Measurements from ENCODE around the gene LAGE3. TPM values are rescaled to one million over a fixed set of nuclear protein-coding genes. Genes with fewer than 3 reads are reported as not detected.

Gene LAGE3
- total and polyA plus RNA-seq, 2 of the 8 experiments (the other 6 are each of a cell fraction or from before 2014, with no cell fraction given): 44.5 to 102 TPM

DNA sequence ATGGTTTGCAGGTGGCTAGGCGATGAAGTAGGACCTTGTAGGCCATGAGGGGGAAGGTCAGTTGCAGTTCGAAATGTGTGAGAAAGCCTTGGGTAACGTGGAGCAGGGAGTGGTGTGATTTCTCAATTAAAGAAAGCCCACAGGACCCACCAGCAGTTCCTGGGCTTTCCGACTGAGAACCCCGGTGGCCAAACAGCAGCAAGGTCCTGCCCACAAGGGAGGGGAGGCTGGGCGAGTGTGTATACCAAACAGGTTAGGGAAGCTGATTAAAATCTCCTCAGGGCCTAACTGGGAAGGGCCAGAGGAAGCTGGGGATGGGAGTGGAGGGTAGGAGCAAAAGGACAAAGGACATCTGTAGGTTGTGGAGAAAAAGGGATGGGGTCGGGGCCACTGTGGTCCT lies 48.2 kb downstream of the LAGE3 start:
- Histone ChIP-seq H3K4ac (replicated peaks; ENCODE audit: insufficient read length, low read depth, low read length) (no peak overlapping the region), H2BK12ac (ENCODE audit: low read depth, low read length) (no peak overlapping the region), H3K79me2 (ENCODE audit: control insufficient read depth in 1 of 2, insufficient read depth in 2 of 2, low read length in 2 of 2) (peaks cover 3 to 9% of the 10 kb centered on the region in 2 experiments; a peak in 2 of 4 replicates), H2BK120ac (replicated peaks; ENCODE audit: low read depth, low read length) (no peak overlapping the region), H2AFZ (ENCODE audit: low read length) (no peak overlapping the region), H2AK5ac (ENCODE audit: low read depth, low read length) (no peak overlapping the region), H3K23ac (ENCODE audit: insufficient read length) (no peak overlapping the region), H4K20me1 (replicated peaks in 1 of 2; ENCODE audit: control insufficient read depth in 1 of 2, insufficient read depth in 2 of 2, low read length in 2 of 2) (peaks cover 0 to 4% of the 10 kb centered on the region in 2 experiments), H3K4me2 (ENCODE audit: insufficient read depth in 1 of 2, low read depth in 2 of 2, low read length in 2 of 2) (no peak overlapping the region), H2BK20ac (ENCODE audit: low read length) (no peak overlapping the region), H3K18ac (ENCODE audit: extremely low read depth, low read length) (no peak overlapping the region), H2BK15ac (ENCODE audit: low read length) (no peak overlapping the region), H3K27me3 (replicated peaks in 1 of 4; ENCODE audit: control insufficient read depth in 3 of 4, extremely low read depth in 1 of 4, insufficient read depth in 3 of 4, low read length in 3 of 4) (no peaks in the 10 kb centered on the region), H3K4me1 (replicated peaks in 1 of 4; ENCODE audit: control insufficient read depth in 3 of 4, insufficient read depth in 4 of 4, low read length in 3 of 4) (no peaks in the 10 kb centered on the region), H3K27ac (ENCODE audit: low read depth, low read length) (no peak overlapping the region), H3K4me3 (ENCODE audit: extremely low read depth in 1 of 4, insufficient read depth in 2 of 4, low read depth in 3 of 4, low read length in 4 of 4) (no peak overlapping the region), H3K36me3 (ENCODE audit: control insufficient read depth in 2 of 4, insufficient read depth in 4 of 4, low read length in 3 of 4) (peaks cover 0 to 14% (median 7%) of the 10 kb centered on the region in 4 experiments; a peak in 5 of 8 replicates), H4K8ac (ENCODE audit: extremely low read depth, insufficient read depth, low read length) (no peak overlapping the region), H3K79me1 (ENCODE audit: low read depth, low read length) (no peaks in the 10 kb centered on the region), H3K23me2 (ENCODE audit: low read depth, low read length) (peaks cover 4% of the 10 kb centered on the region; the same call in 1 of the 2 replicates), H2BK5ac (ENCODE audit: low read depth, low read length) (no peak overlapping the region), H3K14ac (ENCODE audit: insufficient read length) (no peak overlapping the region), H3K56ac (replicated peaks; ENCODE audit: insufficient read length, low read depth, low read length) (no peak overlapping the region), H3K9me3 (ENCODE audit: insufficient read depth in 2 of 2, low read depth in 1 of 2, low read length in 1 of 2) (no peaks in the 10 kb centered on the region), H3K9ac (replicated peaks in 1 of 4; ENCODE audit: extremely low read depth in 1 of 4, low read depth in 3 of 4, low read length in 3 of 4) (no peak overlapping the region), H4K91ac (replicated peaks; ENCODE audit: insufficient read length, low read length) (no peak overlapping the region), H4K5ac (ENCODE audit: insufficient read length, low read depth, low read length) (no peak overlapping the region)
- ChIA-PET POLR2A (ENCODE audit: partially characterized antibody) (interaction anchor here (0.9 to 2.0 kb wide), 3 partner anchors 15 to 33 kb away, joined by 3 to 7 read pairs (median 4); partner anchors contain the start of genes DNASE1L1 and RPL10), CTCF (ENCODE audit: partially characterized antibody) (interaction anchor here (0.6 to 1.9 kb wide), 2 partner anchors 29 to 77 kb away, joined by 3 to 7 read pairs; no protein-coding TSS in a partner anchor)
- DNase-seq (ENCODE audit: low read depth in 1 of 2, low spot score in 2 of 2): no peak
- no peak for FAIRE-seq
- 90% methylated on average over 6 of the region's 7 CpGs; no CpG with 5 or more reads in 1 of the 2 experiments for WGBS, 2 experiments (ENCODE audit: extremely low coverage in 1 of 2, insufficient coverage in 1 of 2, insufficient read length in 1 of 2, insufficient replicate concordance in 2 of 2, low coverage in 1 of 2, low lambda C conversion rate in 2 of 2, missing lambda C conversion rate in 1 of 2)
- no peak for TF ChIP-seq TCF12 (IDR thresholded peaks at IDR 0.05; ENCODE audit: low read depth, low read length)
- no peak for TF ChIP-seq NANOG (IDR thresholded peaks at IDR 0.05; ENCODE audit: insufficient read depth, low read depth, low read length, poor library complexity, severe bottlenecking)
- no peak for TF ChIP-seq RXRA (IDR thresholded peaks at IDR 0.05; ENCODE audit: insufficient read depth, low read depth, low read length)
- no peak for TF ChIP-seq MAFK (IDR thresholded peaks at IDR 0.05; ENCODE audit: low read depth, low read length)
- no peak for TF ChIP-seq HDAC2 (IDR thresholded peaks at IDR 0.05; ENCODE audit: borderline replicate concordance in 1 of 2, low read depth in 2 of 2, low read length in 2 of 2)
- TF ChIP-seq TEAD4 (IDR thresholded peaks at IDR 0.05; ENCODE audit: low read depth, low read length): no peak
- TF ChIP-seq EP300 (IDR thresholded peaks at IDR 0.05; ENCODE audit: borderline replicate concordance in 1 of 2, low read depth in 2 of 2, low read length in 2 of 2): no peak
- TF ChIP-seq SP2 (IDR thresholded peaks at IDR 0.05; ENCODE audit: low read length): no peak
- TF ChIP-seq SUZ12 (IDR thresholded peaks at IDR 0.05; ENCODE audit: low read length): no peak
- TF ChIP-seq BCL11A (IDR thresholded peaks at IDR 0.05; ENCODE audit: low read depth in 2 of 2, low read length in 2 of 2): no peak
- no peak for TF ChIP-seq FOSL1 (IDR thresholded peaks at IDR 0.05; ENCODE audit: insufficient read depth, low read depth, low read length)
- no peak for TF ChIP-seq SP4 (IDR thresholded peaks at IDR 0.05; ENCODE audit: low read length)
- TF ChIP-seq POLR2AphosphoS5 (IDR thresholded peaks at IDR 0.05; ENCODE audit: low read depth, low read length): no peak
